Measurements from ENCODE around the gene PRKAG1.

PRKAG1 gene

GRCh38 chr12:49017891-49018260, 700 bp downstream of the PRKAG1 start:
- H3K9ac ChIP-seq (ENCODE audit: low read depth, low read length): peak overlapping the region; percentile 99
- peaks cover 13% of the 10 kb centered on the region for H3K36me3 ChIP-seq (ENCODE audit: control insufficient read depth, insufficient read depth, low read length)
- H3K9me3 ChIP-seq (ENCODE audit: control insufficient read depth, insufficient read depth, low read length): no peaks in the 10 kb centered on the region
- no peaks in the 10 kb centered on the region for H3K27me3 ChIP-seq (ENCODE audit: control insufficient read depth, insufficient read depth, low read length)
- H3K4me1 ChIP-seq (ENCODE audit: control insufficient read depth, insufficient read depth, low read length): peaks cover 3% of the 10 kb centered on the region
- H3K4me3 ChIP-seq (ENCODE audit: low read depth, low read length): peak overlapping the region; percentile 92

- Histone ChIP-seq H3K9ac (ENCODE audit: low read depth, low read length) (no peak overlapping the region), H3K4me1 (ENCODE audit: control insufficient read depth, insufficient read depth, low read length) (peaks cover 3% of the 10 kb centered on the region), H3K27me3 (ENCODE audit: control insufficient read depth, insufficient read depth, low read length) (no peaks in the 10 kb centered on the region), H3K9me3 (ENCODE audit: control insufficient read depth, insufficient read depth, low read length) (no peaks in the 10 kb centered on the region), H3K36me3 (ENCODE audit: control insufficient read depth, insufficient read depth, low read length) (no peaks in the 10 kb centered on the region), H3K4me3 (ENCODE audit: low read depth, low read length) (no peak overlapping the region)
Measured at GRCh38 chr12:49015196-49015595, 3.4 kb downstream of the PRKAG1 start.

- H3K4me3 ChIP-seq (ENCODE audit: low read depth, low read length): no peak overlapping the region
- no peaks in the 10 kb centered on the region for H3K9me3 ChIP-seq (ENCODE audit: control insufficient read depth, insufficient read depth, low read length)
- peaks cover 3% of the 10 kb centered on the region for H3K4me1 ChIP-seq (ENCODE audit: control insufficient read depth, insufficient read depth, low read length)
- H3K27me3 ChIP-seq (ENCODE audit: control insufficient read depth, insufficient read depth, low read length): no peaks in the 10 kb centered on the region
- no peaks in the 10 kb centered on the region for H3K36me3 ChIP-seq (ENCODE audit: control insufficient read depth, insufficient read depth, low read length)
- no peak overlapping the region for H3K9ac ChIP-seq (ENCODE audit: low read depth, low read length)
Measured at GRCh38 chr12:49014547-49014946, 4.0 kb downstream of the PRKAG1 start.

- H3K27me3 ChIP-seq (ENCODE audit: control insufficient read depth, insufficient read depth, low read length): no peaks in the 10 kb centered on the region
- no peak overlapping the region for H3K4me3 ChIP-seq (ENCODE audit: low read depth, low read length)
- no peaks in the 10 kb centered on the region for H3K36me3 ChIP-seq (ENCODE audit: control insufficient read depth, insufficient read depth, low read length)
- H3K9me3 ChIP-seq (ENCODE audit: control insufficient read depth, insufficient read depth, low read length): no peaks in the 10 kb centered on the region
- H3K4me1 ChIP-seq (ENCODE audit: control insufficient read depth, insufficient read depth, low read length): peaks cover 3% of the 10 kb centered on the region
- no peak overlapping the region for H3K9ac ChIP-seq (ENCODE audit: low read depth, low read length)
Measured at GRCh38 chr12:49013428-49013827, 5.1 kb downstream of the PRKAG1 start.

GRCh38 chr12:49012739-49013138, 5.8 kb downstream of the PRKAG1 start:
- H3K27me3 ChIP-seq (ENCODE audit: control insufficient read depth, insufficient read depth, low read length): no peaks in the 10 kb centered on the region
- no peaks in the 10 kb centered on the region for H3K9me3 ChIP-seq (ENCODE audit: control insufficient read depth, insufficient read depth, low read length)
- peaks cover 3% of the 10 kb centered on the region for H3K4me1 ChIP-seq (ENCODE audit: control insufficient read depth, insufficient read depth, low read length)
- no peaks in the 10 kb centered on the region for H3K36me3 ChIP-seq (ENCODE audit: control insufficient read depth, insufficient read depth, low read length)
- H3K4me3 ChIP-seq (ENCODE audit: low read depth, low read length): no peak overlapping the region
- no peak overlapping the region for H3K9ac ChIP-seq (ENCODE audit: low read depth, low read length)

- Histone ChIP-seq H3K4me3 (ENCODE audit: low read depth, low read length) (no peak overlapping the region), H3K9ac (ENCODE audit: low read depth, low read length) (no peak overlapping the region), H3K9me3 (ENCODE audit: control insufficient read depth, insufficient read depth, low read length) (no peaks in the 10 kb centered on the region), H3K27me3 (ENCODE audit: control insufficient read depth, insufficient read depth, low read length) (no peaks in the 10 kb centered on the region), H3K4me1 (ENCODE audit: control insufficient read depth, insufficient read depth, low read length) (no peaks in the 10 kb centered on the region), H3K36me3 (ENCODE audit: control insufficient read depth, insufficient read depth, low read length) (no peaks in the 10 kb centered on the region)
Measured at GRCh38 chr12:49010092-49010668, 8.4 kb downstream of the PRKAG1 start.

GRCh38 chr12:49008943-49009342, 9.6 kb downstream of the PRKAG1 start:
- H3K4me1 ChIP-seq (ENCODE audit: control insufficient read depth, insufficient read depth, low read length): no peaks in the 10 kb centered on the region
- H3K36me3 ChIP-seq (ENCODE audit: control insufficient read depth, insufficient read depth, low read length): no peaks in the 10 kb centered on the region
- no peaks in the 10 kb centered on the region for H3K27me3 ChIP-seq (ENCODE audit: control insufficient read depth, insufficient read depth, low read length)
- H3K4me3 ChIP-seq (ENCODE audit: low read depth, low read length): no peak overlapping the region
- H3K9ac ChIP-seq (ENCODE audit: low read depth, low read length): no peak overlapping the region
- no peaks in the 10 kb centered on the region for H3K9me3 ChIP-seq (ENCODE audit: control insufficient read depth, insufficient read depth, low read length)

- H3K36me3 ChIP-seq (ENCODE audit: control insufficient read depth, insufficient read depth, low read length): no peaks in the 10 kb centered on the region
- peaks cover 8% of the 10 kb centered on the region for H3K4me1 ChIP-seq (ENCODE audit: control insufficient read depth, insufficient read depth, low read length)
- no peak overlapping the region for H3K4me3 ChIP-seq (ENCODE audit: low read depth, low read length)
- H3K9me3 ChIP-seq (ENCODE audit: control insufficient read depth, insufficient read depth, low read length): no peaks in the 10 kb centered on the region
- H3K27me3 ChIP-seq (ENCODE audit: control insufficient read depth, insufficient read depth, low read length): peaks cover 56% of the 10 kb centered on the region
- no peak overlapping the region for H3K9ac ChIP-seq (ENCODE audit: low read depth, low read length)
Measured at GRCh38 chr12:49000346-49000745, 18.2 kb downstream of the PRKAG1 start.

- H3K4me1 ChIP-seq (ENCODE audit: control insufficient read depth, insufficient read depth, low read length): peaks cover 8% of the 10 kb centered on the region
Measured at GRCh38 chr12:48999371-49000131, 19.0 kb downstream of the PRKAG1 start, which contains the start of gene DDN. Gene DDN (minus strand): TSS chr12:48999375. CDS start chr12:48999287, 88 bp downstream.

GRCh38 chr12:48998497-48999353, 19.9 kb downstream of the PRKAG1 start:
- Histone ChIP-seq H3K4me3 (ENCODE audit: low read depth, low read length) (peak overlapping the region; percentile 40), H3K4me1 (ENCODE audit: control insufficient read depth, insufficient read depth, low read length) (peaks cover 8% of the 10 kb centered on the region), H3K9me3 (ENCODE audit: control insufficient read depth, insufficient read depth, low read length) (no peaks in the 10 kb centered on the region), H3K27me3 (ENCODE audit: control insufficient read depth, insufficient read depth, low read length) (peaks cover 70% of the 10 kb centered on the region), H3K36me3 (ENCODE audit: control insufficient read depth, insufficient read depth, low read length) (no peaks in the 10 kb centered on the region), H3K9ac (ENCODE audit: low read depth, low read length) (no peak overlapping the region)

More at GRCh38 chr12:48999371-49000131, 19.0 kb downstream of the PRKAG1 start, which contains the start of gene DDN:
- H3K9ac ChIP-seq (ENCODE audit: low read depth, low read length): no peak within 1 kb of the TSS
- no peaks in the 10 kb centered on the region for H3K36me3 ChIP-seq (ENCODE audit: control insufficient read depth, insufficient read depth, low read length)
- H3K27me3 ChIP-seq (ENCODE audit: control insufficient read depth, insufficient read depth, low read length): peaks cover 62% of the 10 kb centered on the region
- H3K4me3 ChIP-seq (ENCODE audit: low read depth, low read length): peak within 1 kb of the TSS; percentile 55
- no peaks in the 10 kb centered on the region for H3K9me3 ChIP-seq (ENCODE audit: control insufficient read depth, insufficient read depth, low read length)

- Histone ChIP-seq H3K27me3 (ENCODE audit: control insufficient read depth, insufficient read depth, low read length) (peaks cover 78% of the 10 kb centered on the region), H3K4me1 (ENCODE audit: control insufficient read depth, insufficient read depth, low read length) (peaks cover 8% of the 10 kb centered on the region), H3K36me3 (ENCODE audit: control insufficient read depth, insufficient read depth, low read length) (no peaks in the 10 kb centered on the region), H3K9ac (ENCODE audit: low read depth, low read length) (no peak overlapping the region), H3K9me3 (ENCODE audit: control insufficient read depth, insufficient read depth, low read length) (no peaks in the 10 kb centered on the region), H3K4me3 (ENCODE audit: low read depth, low read length) (peak overlapping the region; percentile 40)
Measured at GRCh38 chr12:48997719-48998496, 20.7 kb downstream of the PRKAG1 start.

Data from iPS-15b (cell line).